ENCODE data around the gene TTC33. TPM values are rescaled to one million over a fixed set of nuclear protein-coding genes. Genes with fewer than 3 reads are reported as not detected.

The TTC33 gene
- total and polyA plus RNA-seq, 2 of the 13 experiments (the other 11 are each of a cell fraction or from before 2014, with no cell fraction given) = 4.5 to 20.0 TPM

GRCh38 chr5:40762705-40763104, 6.9 kb upstream of the TTC33 start:
- WGBS (ENCODE audit: low lambda C conversion rate) = 90% methylated on average over 2 of the region's 2 CpGs
- Histone ChIP-seq H3K9me3 (ENCODE audit: low read length) (no peaks in the 10 kb centered on the region), H4K20me1 (ENCODE audit: insufficient read depth, low read length) (no peaks in the 10 kb centered on the region), H3K4me3 (replicated peaks in 1 of 3; ENCODE audit: insufficient read depth in 1 of 3, low read depth in 2 of 3, low read length in 3 of 3) (no peak overlapping the region), H3K4me2 (ENCODE audit: low read depth, low read length) (no peak overlapping the region), H3K36me3 (replicated peaks in 1 of 2; ENCODE audit: control insufficient read depth in 1 of 2, insufficient read depth in 2 of 2, low read length in 2 of 2) (peaks cover 4 to 47% of the 10 kb centered on the region in 2 experiments; a peak in 4 of 5 replicates), H3K9ac (ENCODE audit: insufficient read depth, low read depth, low read length) (no peak overlapping the region), H3K4me1 (ENCODE audit: insufficient read depth, low read length) (no peaks in the 10 kb centered on the region), H3K27me3 (ENCODE audit: control insufficient read depth in 1 of 2, insufficient read depth in 2 of 2, low read length in 2 of 2) (no peaks in the 10 kb centered on the region), H3K27ac (ENCODE audit: extremely low read length, insufficient read depth, low read length) (no peak overlapping the region), H2AFZ (ENCODE audit: low read length) (no peak overlapping the region), H3K79me2 (ENCODE audit: insufficient read depth, low read length) (no peaks in the 10 kb centered on the region)
- in situ Hi-C loops (cut with HindIII; ENCODE audit: extremely low pct_ligation_motif_present, low pct_unique_long_range_greater_than_20kb) (no loop called here), intact Hi-C loops (cut with micrococcal nuclease; ENCODE audit: unreplicated experiment) (no loop called here)
- DNase-seq (ENCODE audit: low spot score) (no peak), FAIRE-seq (no peak), ATAC-seq (no peak)
- ChIA-PET CTCF (ENCODE audit: low intra/inter-chr PET ratio, low total read pairs) (no interaction called here), POLR2A (no interaction called here)
- no TSS peak for BruUV-seq (replicated peaks)
- TF ChIP-seq ZNF280D (CRISPR knock-in tag; IDR thresholded peaks at IDR 0.05) (no peak), CEBPB (IDR thresholded peaks at IDR 0.05; ENCODE audit: borderline replicate concordance, low read depth, low read length) (0 out of 2 replicates have a peak, but pooled peaks have one; percentile 3), ZNF253 (CRISPR knock-in tag; IDR thresholded peaks at IDR 0.05; ENCODE audit: borderline replicate concordance) (no peak)

GRCh38 chr5:40757400-40757799, 1.6 kb upstream of the TTC33 start:
- H3K4me3 ChIP-seq (replicated peaks in 1 of 3; ENCODE audit: insufficient read depth in 1 of 3, low read depth in 2 of 3, low read length in 3 of 3) = no peak overlapping the region
- no peak overlapping the region for H3K9ac ChIP-seq (ENCODE audit: insufficient read depth, low read depth, low read length)
- no peaks in the 10 kb centered on the region for H3K9me3 ChIP-seq (ENCODE audit: low read length)
- BruUV-seq (replicated peaks) = no TSS peak
- POLR2A ChIA-PET = no interaction called here
- intact Hi-C loops (cut with micrococcal nuclease; ENCODE audit: unreplicated experiment) = no loop called here
- CTCF ChIA-PET (ENCODE audit: low intra/inter-chr PET ratio, low total read pairs) = no interaction called here
- no peak overlapping the region for H3K27ac ChIP-seq (ENCODE audit: extremely low read length, insufficient read depth, low read length)
- DNase-seq (ENCODE audit: low spot score) (no peak), FAIRE-seq (no peak), ATAC-seq (no peak)
- 96% methylated on average over 2 of the region's 2 CpGs for WGBS (ENCODE audit: low lambda C conversion rate)
- TF ChIP-seq HNF4A (CRISPR knock-in tag; IDR thresholded peaks at IDR 0.05) (no peak), HNRNPH1 (optimal IDR thresholded peaks at IDR 0.05; ENCODE audit: low read depth, low read length) (no peak), HNRNPK (IDR thresholded peaks at IDR 0.05; ENCODE audit: low read depth, low read length, poor library complexity, severe bottlenecking) (peak; percentile 48)
- no peaks in the 10 kb centered on the region for H4K20me1 ChIP-seq (ENCODE audit: insufficient read depth, low read length)
- H3K4me2 ChIP-seq (ENCODE audit: low read depth, low read length) = no peak overlapping the region
- peaks cover 22% of the 10 kb centered on the region for H3K79me2 ChIP-seq (ENCODE audit: insufficient read depth, low read length)
- in situ Hi-C loops (cut with HindIII; ENCODE audit: extremely low pct_ligation_motif_present, low pct_unique_long_range_greater_than_20kb) = loop anchor here (5.0 kb wide), 2 partner anchors 75 to 120 kb away; no protein-coding TSS in a partner anchor
- H2AFZ ChIP-seq (ENCODE audit: low read length) = no peak overlapping the region
- peaks cover 0 to 12% of the 10 kb centered on the region in 2 experiments; a peak in 2 of 5 replicates for H3K36me3 ChIP-seq (replicated peaks in 1 of 2; ENCODE audit: control insufficient read depth in 1 of 2, insufficient read depth in 2 of 2, low read length in 2 of 2)
- H3K27me3 ChIP-seq (ENCODE audit: control insufficient read depth in 1 of 2, insufficient read depth in 2 of 2, low read length in 2 of 2) = no peaks in the 10 kb centered on the region; a peak in 1 of 5 replicates
- peaks cover 21% of the 10 kb centered on the region for H3K4me1 ChIP-seq (ENCODE audit: insufficient read depth, low read length)
